C4-2B (cell line): Measurements from ENCODE around the gene TRIM25.

ENCODE experiments used
- H3K27ac ChIP-seq: fragments of 450-650 bp; 2 replicates; pipeline ENCODE4 v1.5.1; 2017
- ZFX ChIP-seq: fragments of 450-650 bp; IDR thresholded peaks from 2 replicates; pipeline ENCODE4 v1.6.1; 2017
- TF ChIP-seq, protein P1 (sequence below): fragments of 450-650 bp; conservative IDR thresholded peaks from 2 replicates; pipeline ENCODE4 v1.5.1; 2017; ENCODE audit warnings: mild to moderate bottlenecking

TRIM25 gene

DNA sequence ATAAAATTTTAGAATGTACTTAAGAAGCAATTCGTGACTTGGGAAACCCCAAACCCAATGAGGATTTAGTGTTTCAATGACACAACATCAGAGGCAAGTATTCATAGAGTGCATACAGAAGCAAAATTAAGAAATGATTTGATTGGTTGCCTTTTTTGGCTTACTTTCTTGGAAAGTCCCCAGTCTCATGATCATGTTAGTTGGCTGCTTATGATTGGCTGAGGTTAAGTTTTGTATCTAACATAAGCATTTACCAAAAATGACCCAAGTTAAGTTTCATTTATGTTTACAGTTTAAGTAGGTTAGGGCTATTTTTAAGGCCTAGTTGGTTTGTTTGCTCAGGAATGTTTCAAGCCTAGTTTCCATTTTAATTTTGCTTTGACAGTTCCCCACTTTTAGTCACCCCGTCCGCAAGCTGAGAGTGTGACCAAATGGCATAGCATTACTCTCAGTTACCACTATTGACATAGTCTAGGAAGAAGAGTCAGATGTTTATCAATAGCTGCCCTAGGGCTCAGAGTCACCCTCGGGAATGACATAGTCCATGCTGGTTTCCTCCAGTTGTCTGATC is 43.7 kb downstream of the TRIM25 start:
- H3K27ac ChIP-seq: no peak overlapping the region
- TF ChIP-seq, protein P1, sequence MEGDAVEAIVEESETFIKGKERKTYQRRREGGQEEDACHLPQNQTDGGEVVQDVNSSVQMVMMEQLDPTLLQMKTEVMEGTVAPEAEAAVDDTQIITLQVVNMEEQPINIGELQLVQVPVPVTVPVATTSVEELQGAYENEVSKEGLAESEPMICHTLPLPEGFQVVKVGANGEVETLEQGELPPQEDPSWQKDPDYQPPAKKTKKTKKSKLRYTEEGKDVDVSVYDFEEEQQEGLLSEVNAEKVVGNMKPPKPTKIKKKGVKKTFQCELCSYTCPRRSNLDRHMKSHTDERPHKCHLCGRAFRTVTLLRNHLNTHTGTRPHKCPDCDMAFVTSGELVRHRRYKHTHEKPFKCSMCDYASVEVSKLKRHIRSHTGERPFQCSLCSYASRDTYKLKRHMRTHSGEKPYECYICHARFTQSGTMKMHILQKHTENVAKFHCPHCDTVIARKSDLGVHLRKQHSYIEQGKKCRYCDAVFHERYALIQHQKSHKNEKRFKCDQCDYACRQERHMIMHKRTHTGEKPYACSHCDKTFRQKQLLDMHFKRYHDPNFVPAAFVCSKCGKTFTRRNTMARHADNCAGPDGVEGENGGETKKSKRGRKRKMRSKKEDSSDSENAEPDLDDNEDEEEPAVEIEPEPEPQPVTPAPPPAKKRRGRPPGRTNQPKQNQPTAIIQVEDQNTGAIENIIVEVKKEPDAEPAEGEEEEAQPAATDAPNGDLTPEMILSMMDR: no peak
- TF ChIP-seq ZFX: no peak

DNA sequence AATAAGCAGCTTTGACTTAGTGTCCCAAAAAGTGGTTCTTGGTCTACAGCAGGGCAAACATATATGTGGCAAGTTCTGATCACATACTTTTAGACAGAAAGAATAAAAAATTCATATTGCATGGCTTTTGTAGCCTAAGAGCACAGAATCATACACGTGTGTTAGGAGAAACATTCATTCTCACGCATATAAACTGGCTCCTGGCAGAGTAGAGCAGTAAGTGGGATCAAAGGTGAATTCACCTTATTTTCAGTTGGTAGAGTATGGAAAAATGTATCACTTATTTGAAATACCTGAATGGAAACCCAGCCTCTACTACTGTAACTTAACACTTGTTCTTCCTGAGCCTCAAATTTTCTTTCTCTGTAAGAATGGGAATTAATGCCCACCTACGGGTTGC is 45.1 kb downstream of the TRIM25 start:
- H3K27ac ChIP-seq: no peak overlapping the region

DNA sequence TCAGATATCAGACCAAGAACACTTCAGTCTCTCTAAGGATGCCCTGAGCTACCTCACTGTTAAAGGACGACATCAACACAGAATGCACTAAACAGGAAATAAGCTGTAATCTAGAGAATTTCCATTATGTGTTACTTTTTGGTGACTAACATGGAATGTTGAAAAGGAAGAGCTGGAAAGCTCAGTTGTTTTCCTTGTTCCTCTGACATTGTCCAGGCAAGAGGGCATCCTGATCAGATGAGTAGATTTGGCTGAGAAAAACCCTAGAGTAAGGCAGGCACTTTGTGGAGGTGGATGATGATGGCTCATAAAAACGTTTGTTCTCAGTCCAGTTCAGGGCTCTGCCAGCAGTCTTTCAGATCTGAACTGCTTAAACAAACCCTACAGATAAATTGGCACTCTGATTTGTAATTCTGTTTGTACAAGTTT is 45.9 kb downstream of the TRIM25 start:
- peak overlapping the region; percentile 7 for H3K27ac ChIP-seq
- no peak for TF ChIP-seq ZFX
- TF ChIP-seq, protein P1: no peak

More for the DNA sequence above, 45.1 kb downstream of the TRIM25 start:
- TF ChIP-seq, protein P1: no peak
- TF ChIP-seq ZFX: no peak

DNA sequence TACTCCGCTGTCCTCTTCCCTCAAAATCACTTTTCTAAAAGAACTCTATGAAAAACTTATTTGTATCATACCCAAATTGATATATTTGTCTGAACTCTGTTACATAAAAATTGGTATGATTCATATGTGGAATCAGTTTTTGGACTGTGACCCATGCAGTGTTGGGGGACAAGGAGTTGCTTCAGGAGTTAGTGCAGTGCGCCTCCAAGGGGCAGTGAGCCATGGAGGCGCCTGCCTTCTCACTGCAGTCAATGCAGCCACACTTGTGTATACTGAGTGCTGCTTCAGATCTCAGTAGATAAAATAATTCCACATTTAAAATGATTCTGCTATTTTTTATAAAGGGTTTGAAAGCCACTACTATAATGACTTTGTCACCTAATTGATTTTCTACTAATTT is 47.4 kb downstream of the TRIM25 start:
- TF ChIP-seq ZFX: no peak
- TF ChIP-seq, protein P1: peak; percentile 10; the same call in 1 of the 2 replicates
- no peak overlapping the region for H3K27ac ChIP-seq

DNA sequence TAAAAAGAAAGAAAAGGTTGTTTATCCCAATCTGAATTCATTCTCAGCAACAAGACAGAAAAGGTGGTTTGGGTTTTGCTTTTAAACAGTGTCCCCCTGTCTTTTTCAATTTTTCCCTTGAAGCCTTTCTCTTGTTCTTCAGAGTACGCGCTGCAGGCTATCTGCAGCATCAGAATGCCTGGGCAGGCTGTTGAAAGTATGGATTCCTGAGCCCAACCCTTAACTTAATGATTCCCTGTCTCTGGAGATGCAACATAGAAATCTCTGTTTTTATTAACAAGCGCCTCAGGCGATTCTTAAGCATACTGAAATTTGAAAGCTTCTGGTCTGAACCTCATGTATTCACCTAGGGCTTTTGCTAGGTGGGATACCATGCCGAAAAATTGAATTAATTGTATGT is 47.8 kb downstream of the TRIM25 start:
- TF ChIP-seq, protein P1: no peak
- no peak for TF ChIP-seq ZFX
- no peak overlapping the region for H3K27ac ChIP-seq

DNA sequence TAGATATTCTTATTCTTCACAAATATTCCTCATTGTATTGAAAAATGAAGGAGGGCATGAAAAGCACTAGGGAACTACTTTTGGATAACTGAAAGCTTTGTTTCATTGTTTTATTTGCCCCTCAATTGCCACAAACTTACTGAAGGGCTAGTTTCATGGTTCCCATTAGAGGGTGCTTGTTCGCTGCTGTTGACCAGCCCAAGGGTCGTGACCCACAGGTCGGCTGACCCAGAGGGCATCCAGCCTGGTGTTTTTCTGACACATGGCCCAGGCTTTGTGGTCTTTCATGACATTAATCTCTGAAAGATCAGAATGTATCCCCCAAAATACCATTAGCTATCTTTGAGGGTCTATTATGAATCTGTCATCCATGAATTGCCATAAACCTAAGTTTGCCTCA is 49.9 kb downstream of the TRIM25 start:
- TF ChIP-seq ZFX: no peak
- TF ChIP-seq, protein P1: no peak
- no peak overlapping the region for H3K27ac ChIP-seq

DNA sequence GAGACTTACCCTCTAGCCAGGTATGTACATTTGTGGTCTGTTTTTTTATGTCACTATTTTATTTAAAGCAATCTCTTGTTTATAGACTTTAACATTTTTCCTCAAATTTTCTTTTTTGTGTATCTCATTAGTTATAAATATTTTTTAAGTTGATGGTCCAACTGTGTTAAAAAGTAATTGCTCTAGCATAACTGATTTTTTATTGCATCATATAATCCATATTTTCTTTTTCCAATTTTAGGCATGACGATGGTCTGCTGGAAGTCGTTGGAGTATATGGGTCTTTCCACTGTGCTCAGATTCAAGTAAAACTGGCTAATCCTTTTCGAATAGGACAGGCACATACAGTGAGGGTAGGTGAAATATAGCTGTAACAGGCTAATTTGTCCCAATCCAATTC is 52.0 kb downstream of the TRIM25 start:
- TF ChIP-seq, protein P1: no peak
- no peak for TF ChIP-seq ZFX
- H3K27ac ChIP-seq: no peak overlapping the region
